Upper lobe of left lung (tissue), 6 donors: ENCODE data around the gene PRR7. TPM values are rescaled to one million over a fixed set of nuclear protein-coding genes. Genes with fewer than 3 reads are reported as not detected.
A peak's percentile ranks its signal among the peaks of the same experiment; 100 is the strongest.

Experiments
- ATAC-seq, 2 donors: fragments of 200-7000 bp; cut with Tn5 transposase; one replicate each; pipeline ENCODE4 v1.9.1; 2022; ENCODE audit warnings: mild to moderate bottlenecking in 2 of 2, moderate library complexity in 2 of 2; ENCODE audit not compliant: low FRiP score in 2 of 2
- DNase-seq, 2 donors: peaks; one replicate each; pipeline ENCODE4 v3.0.0-alpha.2; 2019 to 2020
- H3K27ac ChIP-seq, 4 donors: fragments of 200-600 bp; sonication (generic); one replicate each; pipeline ENCODE4 v1.5.1; 2016 to 2019
- H3K27me3 ChIP-seq, 4 donors: fragments of 200-600 bp; sonication (generic); one replicate each; pipeline ENCODE4 v1.5.1; 2017 to 2019
- H3K36me3 ChIP-seq, 4 donors: fragments of 200-600 bp; sonication (generic); one replicate each; pipeline ENCODE4 v1.5.1; 2016 to 2019
- H3K4me1 ChIP-seq, 4 donors: fragments of 200-600 bp; sonication (generic); one replicate each; pipeline ENCODE4 v1.5.1; 2018 to 2019
- H3K4me3 ChIP-seq, 4 donors: fragments of 200-600 bp; sonication (generic); one replicate each; pipeline ENCODE4 v1.5.1; 2017 to 2019; ENCODE audit warnings: mild to moderate bottlenecking in 2 of 4, moderate library complexity in 1 of 4
- H3K9me3 ChIP-seq, 4 donors: fragments of 200-600 bp; sonication (generic); one replicate each; pipeline ENCODE4 v1.5.1; 2018 to 2019
- CTCF ChIP-seq, 6 experiments: fragments of 450-650 bp in 4 of 6; fragments of 200-600 bp in 2 of 6; sonication (generic) in 2 of 6; IDR thresholded peaks; one replicate each; pipeline ENCODE4 v1.5.1; 2016 to 2019; ENCODE audit warnings: antibody characterized with exemption in 6 of 6
- EP300 ChIP-seq, 4 donors: sonication (generic); formaldehyde crosslinking; IDR thresholded peaks; one replicate each; pipeline ENCODE4 v1.5.1; 2017; ENCODE audit warnings: antibody characterized with exemption in 4 of 4, control low read depth in 2 of 4
- POLR2A ChIP-seq, 4 donors: fragments of 450-650 bp; IDR thresholded peaks; one replicate each; pipeline ENCODE4 v1.5.1; 2016 to 2017; ENCODE audit warnings: antibody characterized with exemption in 4 of 4, mild to moderate bottlenecking in 2 of 4
- POLR2AphosphoS5 ChIP-seq, 2 donors: sonication (generic); formaldehyde crosslinking; IDR thresholded peaks; one replicate each; pipeline ENCODE4 v1.5.1; 2017; ENCODE audit warnings: antibody characterized with exemption in 2 of 2
- WGBS, 2 donors: methylation state at CpG; one replicate each; pipeline ENCODE4 v1.1.5; 2017 to 2018; 5-methylcytosine and 5-hydroxymethylcytosine counted together
- total RNA-seq, 6 donors: library from RNA; depleted of rRNA in 4 of 6; stranded (reverse); fragments of >200 nt in 4 of 6; gene quantifications; one replicate each; pipeline versions ENCODE4 v1.1.0 to v1.2.1, GENCODE V29; 2016 to 2021
- donor health status: DM: no; HTN: no; CAD: no; lungs with moderate emphysema.
- donor health status: DM: no; HTN: yes; CAD: no; lungs with severe emphysema.

PRR7 gene
- total RNA-seq, 6 donors from 2014 or later = 1.6 to 9.2 (median 3.4) TPM

- WGBS, 2 donors = 65 to 66% methylated on average over 4 to 5 of the region's 6 CpGs
These were observed 17.2 kb upstream of the PRR7 start for GRCh38 chr5:177429248-177430040.

DNA sequence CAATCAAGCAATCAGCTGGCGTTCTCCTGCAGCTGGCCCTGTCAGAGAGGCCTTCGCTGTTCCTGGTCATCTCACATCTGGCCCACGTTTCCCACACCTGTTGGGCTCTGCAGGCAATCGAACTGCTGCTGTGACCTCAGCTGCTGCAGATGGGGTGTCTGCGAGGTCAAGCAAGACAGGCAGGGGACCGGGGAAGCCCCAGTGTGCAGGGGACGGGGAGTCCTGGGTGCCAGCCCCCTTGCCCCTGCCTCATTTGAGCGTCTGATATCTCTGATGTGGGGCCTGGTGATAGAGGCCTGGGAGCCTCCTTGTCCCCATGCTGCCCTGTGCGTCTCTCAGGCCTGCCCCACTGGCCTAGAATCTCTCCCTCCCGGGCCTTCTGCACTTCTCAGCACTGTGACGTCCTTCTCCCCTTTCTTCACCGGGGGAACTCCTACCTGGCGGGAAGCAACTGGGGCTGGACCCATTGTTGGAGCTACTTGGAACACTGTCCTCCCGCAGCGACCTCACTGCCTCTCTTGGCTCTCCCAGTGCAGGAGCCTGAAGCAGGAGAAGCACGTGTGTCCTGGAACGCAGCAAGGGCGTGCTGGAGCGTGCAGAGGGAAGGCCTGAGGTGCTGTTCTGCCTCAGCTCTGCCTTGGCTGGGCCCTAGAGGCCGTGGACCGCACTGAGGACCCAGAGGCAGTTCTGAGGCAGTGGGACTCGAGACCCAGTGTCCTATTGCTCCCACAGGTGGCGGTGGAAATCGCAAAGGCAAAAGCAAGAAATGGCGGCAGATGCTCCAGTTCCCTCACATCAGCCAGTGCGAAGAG, 16.3 kb upstream of the PRR7 start:
- no peak for ATAC-seq
- Histone ChIP-seq H3K4me3 (no peak overlapping the region), H3K27ac (peak overlapping the region; percentile 76 to 94 (median 92)), H3K9me3 (no peaks in the 10 kb centered on the region), H3K27me3 (no peaks in the 10 kb centered on the region), H3K36me3 (peaks cover 18 to 51% (median 48%) of the 10 kb centered on the region in 4 donors), H3K4me1 (peaks cover 48 to 66% (median 55%) of the 10 kb centered on the region in 4 donors)
- no peak for TF ChIP-seq POLR2A (IDR thresholded peaks at IDR 0.05)
- TF ChIP-seq EP300 (IDR thresholded peaks at IDR 0.05) = no peak
- no peak for TF ChIP-seq POLR2AphosphoS5 (IDR thresholded peaks at IDR 0.05)
- no peak for TF ChIP-seq CTCF (IDR thresholded peaks at IDR 0.05)
- no peak for DNase-seq
- 88 to 89% methylated on average over 24 to 26 of the region's 26 CpGs for WGBS, 2 donors

More at GRCh38 chr5:177429248-177430040, 17.2 kb upstream of the PRR7 start:
- Histone ChIP-seq H3K4me1 (peaks cover 52 to 72% (median 58%) of the 10 kb centered on the region in 4 donors), H3K27ac (peak overlapping the region; percentile 90 to 94 (median 92)), H3K4me3 (peak overlapping the region in 1 of 4 donors; percentile 89), H3K27me3 (no peaks in the 10 kb centered on the region), H3K9me3 (no peaks in the 10 kb centered on the region), H3K36me3 (peaks cover 16 to 42% (median 39%) of the 10 kb centered on the region in 4 donors)
- ATAC-seq (peak; percentile 17 to 35), DNase-seq (peak in 1 of 2 donors; percentile 88)
- TF ChIP-seq EP300 (IDR thresholded peaks at IDR 0.05) (no peak), POLR2AphosphoS5 (IDR thresholded peaks at IDR 0.05) (peak; percentile 60 to 68), POLR2A (IDR thresholded peaks at IDR 0.05) (peak in 1 of 4 donors; percentile 21)

GRCh38 chr5:177430972-177431316, 15.7 kb upstream of the PRR7 start:
- Histone ChIP-seq H3K4me1 (peaks cover 45 to 63% (median 50%) of the 10 kb centered on the region in 4 donors), H3K36me3 (peaks cover 24 to 57% (median 54%) of the 10 kb centered on the region in 4 donors), H3K9me3 (no peaks in the 10 kb centered on the region), H3K4me3 (no peak overlapping the region), H3K27me3 (no peaks in the 10 kb centered on the region), H3K27ac (peak overlapping the region; percentile 39 to 93 (median 83))
- DNase-seq = no peak
- TF ChIP-seq EP300 (IDR thresholded peaks at IDR 0.05) = no peak
- TF ChIP-seq POLR2AphosphoS5 (IDR thresholded peaks at IDR 0.05) = no peak
- no peak for TF ChIP-seq POLR2A (IDR thresholded peaks at IDR 0.05)
- TF ChIP-seq CTCF (IDR thresholded peaks at IDR 0.05) = no peak
- ATAC-seq = no peak
- WGBS, 2 donors = 73 to 82% methylated on average over 7 of the region's 7 CpGs

GRCh38 chr5:177431317-177432142, 15.1 kb upstream of the PRR7 start:
- no peak overlapping the region for H3K4me3 ChIP-seq
- peak; percentile 74 to 88 for DNase-seq

More at GRCh38 chr5:177431317-177432142, 15.1 kb upstream of the PRR7 start:
- TF ChIP-seq CTCF (IDR thresholded peaks at IDR 0.05) (no peak), POLR2A (IDR thresholded peaks at IDR 0.05) (peak in 1 of 4 donors; percentile 8), POLR2AphosphoS5 (IDR thresholded peaks at IDR 0.05) (peak; percentile 22 to 47)
- no peak for ATAC-seq
- peaks cover 25 to 63% (median 60%) of the 10 kb centered on the region in 4 donors for H3K36me3 ChIP-seq
- peak overlapping the region; percentile 39 to 93 (median 83) for H3K27ac ChIP-seq
- H3K4me1 ChIP-seq = peaks cover 45 to 63% (median 50%) of the 10 kb centered on the region in 4 donors
- H3K27me3 ChIP-seq = no peaks in the 10 kb centered on the region
- WGBS, 2 donors = 64 to 79% methylated on average over 14 to 27 of the region's 29 CpGs
- no peaks in the 10 kb centered on the region for H3K9me3 ChIP-seq
